Liver (tissue), 9 donors: Measurements from ENCODE around the gene UBXN4. TPM values are rescaled to one million over a fixed set of nuclear protein-coding genes. Genes with fewer than 3 reads are reported as not detected.

Source experiments
- DNase-seq: peaks from one replicate; pipeline ENCODE4 v3.0.0-alpha.2; 2017; ENCODE audit warnings: low spot score
- H3K27ac ChIP-seq, 2 donors: one replicate each; pipeline ENCODE4 v1.7.0; 2013; ENCODE audit warnings: inconsistent platforms in 2 of 2, low read length in 2 of 2, control low read depth in 1 of 2, low read depth in 1 of 2, mild to moderate bottlenecking in 1 of 2
- H3K27me3 ChIP-seq, 4 donors: one replicate each; pipeline versions ENCODE4 v1.6.1 to v1.7.0; 2013; ENCODE audit warnings: low read length in 3 of 4, inconsistent platforms in 1 of 4, mild to moderate bottlenecking in 1 of 4, moderate library complexity in 1 of 4; ENCODE audit not compliant: control insufficient read depth in 4 of 4, insufficient read depth in 4 of 4
- H3K36me3 ChIP-seq, 4 donors: one replicate each; pipeline versions ENCODE4 v1.6.1 to v1.7.0; 2013; ENCODE audit warnings: low read length in 3 of 4, mild to moderate bottlenecking in 3 of 4, low read depth in 1 of 4, moderate library complexity in 1 of 4; ENCODE audit not compliant: control insufficient read depth in 4 of 4, insufficient read depth in 3 of 4
- H3K4me1 ChIP-seq, 4 donors: one replicate each; pipeline versions ENCODE4 v1.6.1 to v1.7.0; 2013; ENCODE audit warnings: low read length in 3 of 4, mild to moderate bottlenecking in 3 of 4, moderate library complexity in 1 of 4; ENCODE audit not compliant: control insufficient read depth in 4 of 4, insufficient read depth in 4 of 4
- H3K4me3 ChIP-seq, 3 donors: one replicate each; pipeline versions ENCODE4 v1.6.1 to v1.7.0; 2013; ENCODE audit warnings: low read length in 3 of 3, control low read depth in 1 of 3, low read depth in 1 of 3, mild to moderate bottlenecking in 1 of 3
- H3K9ac ChIP-seq, 2 donors: one replicate each; pipeline ENCODE4 v1.7.0; 2013; ENCODE audit warnings: low read length in 2 of 2, mild to moderate bottlenecking in 2 of 2, moderate library complexity in 2 of 2, control low read depth in 1 of 2, low read depth in 1 of 2
- H3K9me3 ChIP-seq, 4 donors: one replicate each; pipeline versions ENCODE4 v1.6.1 to v1.7.0; 2013; ENCODE audit warnings: low read length in 3 of 4; ENCODE audit not compliant: control insufficient read depth in 4 of 4
- ATF3 ChIP-seq: IDR thresholded peaks from 2 replicates; pipeline ENCODE4 v1.6.1; 2016; ENCODE audit warnings: antibody characterized with exemption
- CTCF ChIP-seq: fragments of 150-350 bp; IDR thresholded peaks from 2 replicates; pipeline ENCODE4 v1.5.1; 2017; ENCODE audit warnings: improper control_type of control experiment, low read depth, low read length; ENCODE audit not compliant: missing input control
- EGR1 ChIP-seq, 2 donors: IDR thresholded peaks; 2 replicates each; pipeline ENCODE4 v1.6.1; 2016 to 2018; ENCODE audit warnings: antibody characterized with exemption in 2 of 2, low read depth in 2 of 2
- FOXA1 ChIP-seq: IDR thresholded peaks from 2 replicates; pipeline ENCODE4 v1.6.1; 2016; ENCODE audit warnings: antibody characterized with exemption
- FOXA2 ChIP-seq: IDR thresholded peaks from 2 replicates; pipeline ENCODE4 v1.6.1; 2016; ENCODE audit warnings: antibody characterized with exemption
- GABPA ChIP-seq, 2 donors: IDR thresholded peaks in 1 of 2; conservative IDR thresholded peaks in 1 of 2; 2 replicates each; pipeline ENCODE4 v1.6.1; 2016; ENCODE audit warnings: antibody characterized with exemption in 2 of 2, mild to moderate bottlenecking in 1 of 2, moderate library complexity in 1 of 2
- HNF4A ChIP-seq, 2 donors: conservative IDR thresholded peaks; 2 replicates each; pipeline ENCODE4 v1.6.1; 2016; ENCODE audit warnings: antibody characterized with exemption in 2 of 2, mild to moderate bottlenecking in 2 of 2
- HNF4G ChIP-seq: IDR thresholded peaks from 2 replicates; pipeline ENCODE4 v1.6.1; 2016; ENCODE audit warnings: antibody characterized with exemption
- JUND ChIP-seq, 2 donors: IDR thresholded peaks; 2 replicates each; pipeline ENCODE4 v1.6.1; 2016; ENCODE audit warnings: antibody characterized with exemption in 2 of 2
- MAX ChIP-seq: IDR thresholded peaks from 2 replicates; pipeline ENCODE4 v1.6.1; 2016; ENCODE audit warnings: antibody characterized with exemption
- NR2F2 ChIP-seq: IDR thresholded peaks from 2 replicates; pipeline ENCODE4 v1.6.1; 2016; ENCODE audit warnings: antibody characterized with exemption
- RAD21 ChIP-seq, 2 donors: IDR thresholded peaks; 2 replicates each; pipeline ENCODE4 v1.6.1; 2016; ENCODE audit warnings: antibody characterized with exemption in 2 of 2, mild to moderate bottlenecking in 2 of 2
- REST ChIP-seq: IDR thresholded peaks from 2 replicates; pipeline ENCODE4 v1.6.1; 2016; ENCODE audit warnings: antibody characterized with exemption, mild to moderate bottlenecking
- RXRA ChIP-seq, 2 donors: IDR thresholded peaks; 2 replicates each; pipeline ENCODE4 v1.6.1; 2017 to 2018; ENCODE audit warnings: antibody characterized with exemption in 2 of 2, mild to moderate bottlenecking in 1 of 2
- SP1 ChIP-seq: IDR thresholded peaks from 2 replicates; pipeline ENCODE4 v1.6.1; 2018; ENCODE audit warnings: antibody characterized with exemption, mild to moderate bottlenecking
- TAF1 ChIP-seq: conservative IDR thresholded peaks from 2 replicates; pipeline ENCODE4 v1.6.1; 2016; ENCODE audit warnings: antibody characterized with exemption, mild to moderate bottlenecking
- YY1 ChIP-seq: IDR thresholded peaks from 2 replicates; pipeline ENCODE4 v1.6.1; 2016; ENCODE audit warnings: antibody characterized with exemption, mild to moderate bottlenecking
- ZBTB33 ChIP-seq: IDR thresholded peaks from 2 replicates; pipeline ENCODE4 v1.6.1; 2016; ENCODE audit warnings: antibody characterized with exemption
- WGBS: extraction: QIAGEN DNeasy Blood & Tissue Kit; methylation state at CpG from one replicate; pipeline ENCODE4 v1.1.7; 2013; 5-methylcytosine and 5-hydroxymethylcytosine counted together
- polyA plus RNA-seq, 2 donors: library from polyadenylated mRNA; stranded (reverse) in 1 of 2; unstranded in 1 of 2; fragments of 200-250 nt in 1 of 2; fragments of >200 nt in 1 of 2; fragmentation: Nextera tagmentation in 1 of 2; extraction: Ambion mirVana in 1 of 2; gene quantifications; one replicate each; pipeline versions ENCODE4 v1.2.1 to v1.2.3, GENCODE V29; 2013 to 2015
- total RNA-seq, 2 donors: library from RNA; depleted of rRNA; stranded (reverse); fragments of >200 nt; gene quantifications; one replicate each; pipeline ENCODE4 v1.2.3, GENCODE V29; 2014
- donor health status: healthy.
- donor health status: healthy.
- donor health status: healthy.
- donor health status: healthy.
- donor health status: healthy.

UBXN4 gene
- total and polyA plus RNA-seq, 4 donors: 46.5 to 172 (median 67.4) TPM

GRCh38 chr2:135762022-135762421 is 20.4 kb downstream of the UBXN4 start:
- H3K4me1 ChIP-seq: no peaks in the 10 kb centered on the region
- H3K27ac ChIP-seq: no peak overlapping the region
- no peak for DNase-seq
- H3K36me3 ChIP-seq: peaks cover 9 to 60% (median 55%) of the 10 kb centered on the region in 4 donors
- peaks cover 0 to 3% (median under 1%) of the 10 kb centered on the region in 4 donors for H3K9me3 ChIP-seq
- H3K27me3 ChIP-seq: no peaks in the 10 kb centered on the region
- H3K4me3 ChIP-seq: no peak overlapping the region
- TF ChIP-seq JUND (IDR thresholded peaks at IDR 0.05): no peak
- TF ChIP-seq TAF1: no peak
- TF ChIP-seq MAX: no peak
- no peak for TF ChIP-seq GABPA (IDR thresholded peaks at IDR 0.05 in 1 of 2, conservative IDR thresholded peaks at IDR 0.05 in 1 of 2)
- TF ChIP-seq FOXA1: no peak
- no peak for TF ChIP-seq ATF3
- TF ChIP-seq EGR1 (IDR thresholded peaks at IDR 0.05; ENCODE audit: low read depth in 2 of 2): no peak
- no peak for TF ChIP-seq HNF4G
- no peak for TF ChIP-seq NR2F2
- TF ChIP-seq REST: no peak
- no peak overlapping the region for H3K9ac ChIP-seq

GRCh38 chr2:135762530-135762929 is 20.9 kb downstream of the UBXN4 start:
- TF ChIP-seq NR2F2 (peak; percentile 62), YY1 (no peak)
- Histone ChIP-seq H3K27me3 (no peaks in the 10 kb centered on the region), H3K4me1 (no peaks in the 10 kb centered on the region), H3K9me3 (no peaks in the 10 kb centered on the region), H3K9ac (no peak overlapping the region), H3K36me3 (peaks cover 9 to 60% (median 51%) of the 10 kb centered on the region in 4 donors), H3K4me3 (no peak overlapping the region), H3K27ac (no peak overlapping the region)
- DNase-seq: no peak
- 86% methylated on average over 1 of the region's 1 CpG for WGBS

GRCh38 chr2:135768863-135769262 is 27.2 kb downstream of the UBXN4 start:
- WGBS: 97% methylated on average over 8 of the region's 8 CpGs
- Histone ChIP-seq H3K4me1 (no peaks in the 10 kb centered on the region), H3K36me3 (peaks cover 14 to 64% (median 54%) of the 10 kb centered on the region in 4 donors)
- TF ChIP-seq ZBTB33 (no peak), HNF4G (no peak), ATF3 (no peak), CTCF (no peak), EGR1 (IDR thresholded peaks at IDR 0.05; ENCODE audit: low read depth in 2 of 2) (no peak), HNF4A (conservative IDR thresholded peaks at IDR 0.05) (no peak), RXRA (IDR thresholded peaks at IDR 0.05) (no peak), YY1 (no peak), RAD21 (IDR thresholded peaks at IDR 0.05) (no peak), NR2F2 (no peak), TAF1 (no peak), MAX (no peak), SP1 (no peak), JUND (IDR thresholded peaks at IDR 0.05) (no peak), FOXA1 (no peak), FOXA2 (no peak), GABPA (IDR thresholded peaks at IDR 0.05 in 1 of 2, conservative IDR thresholded peaks at IDR 0.05 in 1 of 2) (no peak)

More at GRCh38 chr2:135768863-135769262, 27.2 kb downstream of the UBXN4 start:
- Histone ChIP-seq H3K4me3 (no peak overlapping the region), H3K9ac (no peak overlapping the region), H3K9me3 (no peaks in the 10 kb centered on the region), H3K27ac (no peak overlapping the region), H3K27me3 (no peaks in the 10 kb centered on the region)
- no peak for DNase-seq
